Nucleus accumbens (tissue), 56 donors: Measurements from ENCODE around the gene RCAN2.

ENCODE experiments used
- DNase-seq, 56 donors: peaks; one replicate each; lab custom pipeline; 2025; lab: John Stamatoyannopoulos, UW

Gene RCAN2

GRCh38 chr6:46500382-46500781, 9.1 kb upstream of the RCAN2 start:
- peak in 6 of 56 donors; percentile 4 to 39 (median 28) for DNase-seq

- peak in 54 of 56 donors; percentile 30 to 84 (median 70) for DNase-seq
Observed at GRCh38 chr6:46491628-46492547, 639 bp upstream of the RCAN2 start.

GRCh38 chr6:46490425-46491200, 636 bp downstream of the RCAN2 start:
- peak in 41 of 56 donors; percentile 7 to 72 (median 43) for DNase-seq

GRCh38 chr6:46486181-46486580, 5.1 kb downstream of the RCAN2 start:
- no peak for DNase-seq

GRCh38 chr6:46484081-46484820, 7.0 kb downstream of the RCAN2 start:
- peak in 3 of 56 donors; percentile 2 to 12 (median 6) for DNase-seq

GRCh38 chr6:46476301-46476700, 14.9 kb downstream of the RCAN2 start:
- DNase-seq = no peak

- no peak for DNase-seq
Observed at GRCh38 chr6:46473881-46474280, 17.4 kb downstream of the RCAN2 start.

GRCh38 chr6:46472243-46472642, 19.0 kb downstream of the RCAN2 start:
- no peak for DNase-seq

- DNase-seq = peak in 1 of 56 donors; percentile 1
Observed at GRCh38 chr6:46469021-46469420, 22.2 kb downstream of the RCAN2 start.

GRCh38 chr6:46468403-46469010, 22.7 kb downstream of the RCAN2 start:
- no peak for DNase-seq

GRCh38 chr6:46466570-46466969, 24.7 kb downstream of the RCAN2 start:
- no peak for DNase-seq

- DNase-seq = no peak
Observed at GRCh38 chr6:46465294-46466165, 25.7 kb downstream of the RCAN2 start.

- DNase-seq = no peak
Observed at GRCh38 chr6:46456297-46456696, 35.0 kb downstream of the RCAN2 start.

GRCh38 chr6:46454691-46455090, 36.6 kb downstream of the RCAN2 start:
- DNase-seq = no peak

GRCh38 chr6:46453741-46454316, 37.4 kb downstream of the RCAN2 start:
- no peak for DNase-seq

- DNase-seq = no peak
Observed at GRCh38 chr6:46453216-46453615, 38.0 kb downstream of the RCAN2 start.

GRCh38 chr6:46452312-46452917, 38.8 kb downstream of the RCAN2 start:
- DNase-seq = no peak

GRCh38 chr6:46451343-46451742, 39.9 kb downstream of the RCAN2 start:
- no peak for DNase-seq
